ENCODE data around the gene COPZ1. TPM values are rescaled to one million over a fixed set of nuclear protein-coding genes. Genes with fewer than 3 reads are reported as not detected.

Gene COPZ1
- total and polyA plus RNA-seq, 9 of the 15 experiments (the other 6 are each of a cell fraction or from before 2014, with no cell fraction given): 137 to 487 (median 233) TPM

GRCh38 chr12:54360717-54361456, 36.0 kb downstream of the COPZ1 start (continued):
- no peak for TF ChIP-seq THAP12 (CRISPR knock-in tag; IDR thresholded peaks at IDR 0.05)
- TF ChIP-seq RBM34 (IDR thresholded peaks at IDR 0.05; ENCODE audit: borderline replicate concordance, insufficient read depth, low read length): no peak
- no peak for TF ChIP-seq POU5F1 (IDR thresholded peaks at IDR 0.05; ENCODE audit: borderline replicate concordance, low read depth, low read length, partially characterized antibody)
- TF ChIP-seq ZFP30 (CRISPR knock-in tag; IDR thresholded peaks at IDR 0.05; ENCODE audit: borderline replicate concordance): no peak
- TF ChIP-seq HNRNPL (IDR thresholded peaks at IDR 0.05; ENCODE audit: low read depth, low read length): 0 out of 2 replicates have a peak, but pooled peaks have one; percentile 40
- TF ChIP-seq SUPT5H (IDR thresholded peaks at IDR 0.05): no peak
- no peak for TF ChIP-seq PHF21A (IDR thresholded peaks at IDR 0.05; ENCODE audit: borderline replicate concordance, low read depth)
- peak; percentile 70 for TF ChIP-seq MYC (IDR thresholded peaks at IDR 0.05; ENCODE audit: low read depth, low read length)
- no peak for TF ChIP-seq MYC (CRISPR knock-in tag; IDR thresholded peaks at IDR 0.05; ENCODE audit: borderline replicate concordance, low read depth)
- no peak for TF ChIP-seq NFRKB (IDR thresholded peaks at IDR 0.05; ENCODE audit: low read depth)
- no peak for TF ChIP-seq U2AF1 (optimal IDR thresholded peaks at IDR 0.05; ENCODE audit: low read depth, low read length)
- TF ChIP-seq NFXL1 (CRISPR knock-in tag; IDR thresholded peaks at IDR 0.05): no peak
- TF ChIP-seq ZNF232 (CRISPR knock-in tag; IDR thresholded peaks at IDR 0.05): no peak
- TF ChIP-seq RFX5 (IDR thresholded peaks at IDR 0.05; ENCODE audit: low read depth, low read length): no peak
- TF ChIP-seq PCBP2 (IDR thresholded peaks at IDR 0.05; ENCODE audit: low read depth, low read length, poor library complexity, severe bottlenecking): no peak
- TF ChIP-seq ZNF444 (CRISPR knock-in tag; IDR thresholded peaks at IDR 0.05): no peak
- no peak for TF ChIP-seq ZSCAN32 (CRISPR knock-in tag; IDR thresholded peaks at IDR 0.05)
- TF ChIP-seq YY1 (IDR thresholded peaks at IDR 0.05; ENCODE audit: borderline replicate concordance in 1 of 3, control insufficient read depth in 1 of 3, extremely low read depth in 1 of 3, insufficient read depth in 3 of 3, insufficient read length in 1 of 3, insufficient replicate concordance in 2 of 3, low read depth in 1 of 3, low read length in 2 of 3): no peak
- TF ChIP-seq HLTF (IDR thresholded peaks at IDR 0.05): peak; percentile 22; the same call in 1 of the 2 replicates
- TF ChIP-seq CEBPG (CRISPR knock-in tag; IDR thresholded peaks at IDR 0.05): no peak
- TF ChIP-seq CEBPG (tag; conservative IDR thresholded peaks at IDR 0.05 in 1 of 2, IDR thresholded peaks at IDR 0.05 in 1 of 2): no peak
- TF ChIP-seq NR4A1 (CRISPR knock-in tag; IDR thresholded peaks at IDR 0.05): no peak
- no peak for TF ChIP-seq NR4A1 (tag; IDR thresholded peaks at IDR 0.05)
- no peak for TF ChIP-seq ZC3H4 (CRISPR knock-in tag; IDR thresholded peaks at IDR 0.05; ENCODE audit: borderline replicate concordance)
- no peak for TF ChIP-seq MCM5 (IDR thresholded peaks at IDR 0.05; ENCODE audit: low read depth)
- TF ChIP-seq ZNF551 (CRISPR knock-in tag; IDR thresholded peaks at IDR 0.05): no peak
